B cell (primary cell): ENCODE measurements around the gene ZNF521. TPM values are rescaled to one million over a fixed set of nuclear protein-coding genes. Genes with fewer than 3 reads are reported as not detected.

Experiments
- ATAC-seq: fragments of 200-7000 bp; cut with Tn5 transposase; one replicate; pipeline ENCODE4 v1.10.0; 2021; ENCODE audit warnings: low read depth, mild to moderate bottlenecking, moderate number of reproducible peaks, moderate library complexity
- CTCF ChIA-PET: fragments of 350-600 bp; sonication (Branson Sonifier 250); formaldehyde crosslinking; loops from one replicate; lab custom pipeline; 2021; ENCODE audit warnings: antibody characterized with exemption, inconsistent platforms; lab: Charles Lee
- POLR2A ChIA-PET: fragments of 350-600 bp; sonication (Branson Sonifier 250); formaldehyde crosslinking; loops from one replicate; lab custom pipeline; 2021; ENCODE audit warnings: antibody characterized with exemption; lab: Charles Lee
- DNase-seq: peaks from one replicate; pipeline ENCODE4 v3.0.0; 2013
- H2AFZ ChIP-seq: 2 replicates; pipeline ENCODE4 v1.6.1; 2012; ENCODE audit warnings: mild to moderate bottlenecking, low read depth, low read length; ENCODE audit not compliant: insufficient read depth, poor library complexity, severe bottlenecking
- H3K27ac ChIP-seq, 2 donors: 1 replicate in 1 of 2; 2 replicates in 1 of 2; pipeline ENCODE4 v1.5.1; 2012 to 2013; ENCODE audit warnings: low read length in 2 of 2, mild to moderate bottlenecking in 2 of 2, moderate library complexity in 1 of 2
- H3K27me3 ChIP-seq, 4 experiments: fragments of 200-600 bp in 1 of 4; sonication (generic) in 1 of 4; replicated peaks in 1 of 4; 1 replicate in 2 of 4; 2 replicates in 2 of 4; pipeline versions ENCODE4 v1.6.1 to v1.7.0; 2013 to 2016; ENCODE audit warnings: low read length in 3 of 4, mild to moderate bottlenecking in 2 of 4, mixed read lengths in 1 of 4, moderate library complexity in 1 of 4; ENCODE audit not compliant: insufficient read depth in 4 of 4, control insufficient read depth in 3 of 4; ENCODE audit errors: control extremely low read depth in 1 of 4
- H3K36me3 ChIP-seq, 2 experiments: replicated peaks in 1 of 2; 1 replicate in 1 of 2; 2 replicates in 1 of 2; pipeline versions ENCODE4 v1.6.1 to v1.7.1; 2013; ENCODE audit warnings: low read length in 1 of 2; ENCODE audit not compliant: insufficient read depth in 2 of 2, control insufficient read depth in 1 of 2; ENCODE audit errors: control extremely low read depth in 1 of 2, extremely low read depth in 1 of 2
- H3K4me1 ChIP-seq, 2 donors: fragments of 200-600 bp in 1 of 2; sonication (generic) in 1 of 2; 1 replicate in 1 of 2; 2 replicates in 1 of 2; pipeline versions ENCODE4 v1.5.1 to v1.6.1; 2013 to 2017; ENCODE audit warnings: low read length in 2 of 2; ENCODE audit not compliant: control insufficient read depth in 2 of 2, insufficient read depth in 2 of 2
- H3K4me2 ChIP-seq: replicated peaks from 2 replicates; pipeline ENCODE3; 2012; ENCODE audit warnings: mild to moderate bottlenecking, low read depth, low read length; ENCODE audit not compliant: poor library complexity, severe bottlenecking
- H3K4me3 ChIP-seq, 5 experiments: fragments of 200-600 bp in 1 of 5; sonication (generic) in 1 of 5; 1 replicate in 3 of 5; 2 replicates in 2 of 5; pipeline versions ENCODE4 v1.5.1 to v1.7.0; 2011 to 2016; ENCODE audit warnings: low read length in 4 of 5, mild to moderate bottlenecking in 4 of 5, low read depth in 2 of 5, control low read depth in 1 of 5, moderate library complexity in 1 of 5; ENCODE audit not compliant: insufficient read depth in 1 of 5; ENCODE audit errors: control extremely low read depth in 1 of 5, extremely low read depth in 1 of 5
- H3K79me2 ChIP-seq: fragments of 200-600 bp; sonication (generic); one replicate; pipeline ENCODE4 v1.6.0; 2016; ENCODE audit warnings: low read length; ENCODE audit not compliant: control insufficient read depth, insufficient read depth
- H3K9ac ChIP-seq: fragments of 200-600 bp; sonication (generic); 2 replicates; pipeline ENCODE4 v1.6.1; 2017; ENCODE audit warnings: mild to moderate bottlenecking, low read length, moderate library complexity
- H3K9me3 ChIP-seq, 3 donors: one replicate each; pipeline versions ENCODE4 v1.6.1 to v1.7.1; 2013; ENCODE audit warnings: low read length in 2 of 3; ENCODE audit not compliant: control insufficient read depth in 2 of 3, insufficient read depth in 1 of 3; ENCODE audit errors: control extremely low read depth in 1 of 3
- H4K20me1 ChIP-seq: 2 replicates; pipeline ENCODE4 v1.6.0; 2012; ENCODE audit warnings: mild to moderate bottlenecking, low read length; ENCODE audit not compliant: insufficient read depth, control insufficient read depth, poor library complexity, severe bottlenecking
- H3K27ac Mint-ChIP-seq: one replicate; pipeline ENCODE4 v1.8.0; 2021; ENCODE audit warnings: mixed read lengths
- H3K27me3 Mint-ChIP-seq: one replicate; pipeline ENCODE4 v1.8.0; 2021; ENCODE audit warnings: mixed read lengths
- H3K4me1 Mint-ChIP-seq: one replicate; pipeline ENCODE4 v1.8.0; 2021; ENCODE audit warnings: mixed read lengths
- H3K4me3 Mint-ChIP-seq: one replicate; pipeline ENCODE4 v1.8.0; 2021; ENCODE audit warnings: mixed read lengths
- H3K9me3 Mint-ChIP-seq: one replicate; pipeline ENCODE4 v1.8.0; 2022; ENCODE audit warnings: mixed read lengths; ENCODE audit not compliant: insufficient read depth
- EZH2 ChIP-seq: IDR thresholded peaks from 2 replicates; pipeline ENCODE4 v1.6.1; 2012; ENCODE audit warnings: borderline replicate concordance, low read depth, mild to moderate bottlenecking, moderate library complexity, low read length; ENCODE audit not compliant: insufficient read depth, poor library complexity, severe bottlenecking
- WGBS: methylation state at CpG from one replicate; pipeline ENCODE4 v1.1.5; 2013; ENCODE audit warnings: missing lambda C conversion rate; ENCODE audit not compliant: insufficient coverage; 5-methylcytosine and 5-hydroxymethylcytosine counted together
- intact Hi-C: fragments of 100-400 bp; cut with micrococcal nuclease; formaldehyde crosslinking; loops from one replicate; pipeline ENCODE4 v1.10.0; 2022
- polyA plus RNA-seq: library from polyadenylated mRNA; depleted of rRNA; stranded (reverse); fragments of >200 nt; gene quantifications from 2 replicates; pipeline ENCODE4 v1.2.3, GENCODE V29; 2012
- total RNA-seq, 2 donors: library from RNA; stranded (reverse); fragments of 120-200 nt in 1 of 2; gene quantifications; 1 replicate in 1 of 2; 2 replicates in 1 of 2; pipeline versions ENCODE4 v1.2.3 to v1.2.4, GENCODE V29; 2013 to 2022
- TF ChIP-seq, protein P1 (sequence below): fragments of 200-600 bp; IDR thresholded peaks from one replicate; pipeline ENCODE4 v1.8.0; 2022; ENCODE audit warnings: antibody characterized with exemption, mild to moderate bottlenecking

Gene ZNF521
- total and polyA plus RNA-seq, 2 donors (not counting 1 experiment from before 2014, with no cell fraction given) = 0.04 to 9.0 TPM

DNA sequence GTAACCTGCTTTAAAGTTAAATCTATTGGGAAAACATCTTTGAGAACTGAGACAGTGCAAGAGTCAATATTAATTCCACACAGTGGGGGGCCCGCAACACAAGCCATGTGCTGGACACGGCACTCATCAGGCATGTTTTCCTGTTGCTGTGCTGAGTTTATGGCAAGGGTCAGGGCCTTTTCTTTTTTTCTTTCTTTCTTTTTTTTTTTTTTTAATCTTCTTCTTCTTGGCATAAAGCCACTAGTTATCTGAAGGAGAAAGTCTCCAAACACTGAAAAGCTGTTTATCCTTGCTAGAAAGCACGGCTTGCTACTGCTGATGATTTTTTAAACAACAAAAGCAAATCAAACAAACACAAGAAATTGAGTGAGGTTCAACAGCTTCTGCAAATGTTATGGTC lies 252.1 kb downstream of the ZNF521 start:
- CTCF ChIA-PET = no interaction called here
- ATAC-seq (no peak), DNase-seq (no peak)
- no peaks in the 10 kb centered on the region for H4K20me1 ChIP-seq
- no peaks in the 10 kb centered on the region for H3K4me1 ChIP-seq
- no peak overlapping the region for H2AFZ ChIP-seq
- WGBS = 71% methylated on average over 1 of the region's 3 CpGs
- H3K9me3 Mint-ChIP-seq = no peaks in the 10 kb centered on the region
- no peaks in the 10 kb centered on the region for H3K79me2 ChIP-seq
- H3K27ac ChIP-seq = no peak overlapping the region
- H3K4me3 ChIP-seq = no peak overlapping the region
- H3K36me3 ChIP-seq = no peaks in the 10 kb centered on the region
- TF ChIP-seq EZH2 = no peak
- TF ChIP-seq, protein P1, sequence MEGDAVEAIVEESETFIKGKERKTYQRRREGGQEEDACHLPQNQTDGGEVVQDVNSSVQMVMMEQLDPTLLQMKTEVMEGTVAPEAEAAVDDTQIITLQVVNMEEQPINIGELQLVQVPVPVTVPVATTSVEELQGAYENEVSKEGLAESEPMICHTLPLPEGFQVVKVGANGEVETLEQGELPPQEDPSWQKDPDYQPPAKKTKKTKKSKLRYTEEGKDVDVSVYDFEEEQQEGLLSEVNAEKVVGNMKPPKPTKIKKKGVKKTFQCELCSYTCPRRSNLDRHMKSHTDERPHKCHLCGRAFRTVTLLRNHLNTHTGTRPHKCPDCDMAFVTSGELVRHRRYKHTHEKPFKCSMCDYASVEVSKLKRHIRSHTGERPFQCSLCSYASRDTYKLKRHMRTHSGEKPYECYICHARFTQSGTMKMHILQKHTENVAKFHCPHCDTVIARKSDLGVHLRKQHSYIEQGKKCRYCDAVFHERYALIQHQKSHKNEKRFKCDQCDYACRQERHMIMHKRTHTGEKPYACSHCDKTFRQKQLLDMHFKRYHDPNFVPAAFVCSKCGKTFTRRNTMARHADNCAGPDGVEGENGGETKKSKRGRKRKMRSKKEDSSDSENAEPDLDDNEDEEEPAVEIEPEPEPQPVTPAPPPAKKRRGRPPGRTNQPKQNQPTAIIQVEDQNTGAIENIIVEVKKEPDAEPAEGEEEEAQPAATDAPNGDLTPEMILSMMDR = no peak
- H3K4me1 Mint-ChIP-seq = no peaks in the 10 kb centered on the region
- POLR2A ChIA-PET = no interaction called here
- no peak overlapping the region for H3K9ac ChIP-seq
- no peak overlapping the region for H3K27ac Mint-ChIP-seq
- H3K4me3 Mint-ChIP-seq = no peak overlapping the region
- no peaks in the 10 kb centered on the region for H3K9me3 ChIP-seq
- peaks cover 2% of the 10 kb centered on the region for H3K27me3 Mint-ChIP-seq
- intact Hi-C loops = no loop called here
- H3K27me3 ChIP-seq = no peaks in the 10 kb centered on the region
- no peak overlapping the region for H3K4me2 ChIP-seq

DNA sequence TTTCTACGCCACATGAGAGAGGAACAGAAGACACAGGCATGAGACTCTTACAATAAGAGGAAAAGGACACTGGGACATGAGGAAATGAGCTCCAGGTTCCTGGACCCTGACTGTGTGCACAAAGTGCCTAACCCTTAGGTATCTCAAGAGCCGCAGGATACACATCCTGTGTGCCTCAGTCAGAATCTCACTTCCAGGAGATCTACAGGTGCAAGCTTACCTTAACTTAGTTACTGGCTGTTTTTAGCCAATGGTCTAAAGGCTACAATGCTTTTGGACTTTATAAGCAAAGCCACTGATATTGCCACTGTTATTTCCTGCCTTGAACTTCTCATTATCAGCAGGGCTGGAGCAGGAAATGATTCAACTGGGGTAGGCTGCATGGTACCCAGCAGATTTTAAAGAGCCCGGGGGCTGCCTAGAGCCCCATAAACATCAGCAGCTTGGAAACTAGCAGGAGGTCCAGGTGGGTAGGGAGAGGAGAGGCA lies 254.4 kb downstream of the ZNF521 start:
- Mint-ChIP-seq H3K27ac (no peak overlapping the region), H3K4me1 (no peaks in the 10 kb centered on the region), H3K4me3 (no peak overlapping the region), H3K9me3 (no peaks in the 10 kb centered on the region), H3K27me3 (no peaks in the 10 kb centered on the region)
- no peak overlapping the region for H3K9ac ChIP-seq
- H4K20me1 ChIP-seq = no peaks in the 10 kb centered on the region
- H3K4me2 ChIP-seq = no peak overlapping the region
- H3K36me3 ChIP-seq = no peaks in the 10 kb centered on the region
- H3K9me3 ChIP-seq = no peaks in the 10 kb centered on the region
- no peak for DNase-seq
- 62% methylated on average over 3 of the region's 3 CpGs for WGBS
- TF ChIP-seq, protein P1 = no peak
- TF ChIP-seq EZH2 = no peak
- no peaks in the 10 kb centered on the region for H3K4me1 ChIP-seq
- no peak overlapping the region for H3K27ac ChIP-seq
- no peak overlapping the region for H2AFZ ChIP-seq
- ChIA-PET CTCF (no interaction called here), POLR2A (no interaction called here)
- intact Hi-C loops = no loop called here
- no peak for ATAC-seq
- H3K27me3 ChIP-seq = no peaks in the 10 kb centered on the region
- no peak overlapping the region for H3K4me3 ChIP-seq
- no peaks in the 10 kb centered on the region for H3K79me2 ChIP-seq
